Panc1 (cell line): ENCODE data around the gene TTLL11. TPM values are rescaled to one million over a fixed set of nuclear protein-coding genes. Genes with fewer than 3 reads are reported as not detected.

Experiments used
- ATAC-seq: fragments of 200-7000 bp; cut with Tn5 transposase; 2 replicates; pipeline ENCODE4 v1.9.1; 2020; ENCODE audit warnings: mild to moderate bottlenecking, moderate library complexity
- BruUV-seq: library from RNA; stranded (reverse); fragments of 400-500 nt; replicated peaks from 2 replicates; lab custom pipeline; 2021; lab: Mats Ljungman, UMichigan
- CTCF ChIA-PET: fragments of 300-600 bp; sonication (Branson Sonifier 250); formaldehyde crosslinking; loops from one replicate; lab custom pipeline; 2022; ENCODE audit warnings: antibody characterized with exemption; lab: Charles Lee
- POLR2A ChIA-PET: fragments of 300-600 bp; sonication (Branson Sonifier 250); formaldehyde crosslinking; loops from one replicate; lab custom pipeline; 2022; ENCODE audit warnings: antibody characterized with exemption; lab: Charles Lee
- DNase-seq: peaks from one replicate; pipeline ENCODE4 v3.0.0-alpha.2; 2010; ENCODE audit warnings: low read depth, low spot score
- H3K27ac ChIP-seq: 2 replicates; pipeline ENCODE4 v1.5.1; 2011; ENCODE audit warnings: mild to moderate bottlenecking, low read length, inconsistent platforms
- H3K27me3 ChIP-seq: fragments of 200-500 bp; sonication (Bioruptor generic); 2 replicates; pipeline ENCODE4 v1.6.0; 2014; ENCODE audit warnings: low read length, inconsistent platforms; ENCODE audit not compliant: control insufficient read depth, insufficient read depth
- H3K36me3 ChIP-seq: fragments of 200-500 bp; sonication (Bioruptor generic); 2 replicates; pipeline ENCODE4 v1.5.1; 2014; ENCODE audit warnings: inconsistent platforms, mild to moderate bottlenecking, low read length, moderate library complexity; ENCODE audit not compliant: control insufficient read depth, insufficient read depth
- H3K4me1 ChIP-seq: 2 replicates; pipeline ENCODE4 v1.5.1; 2011; ENCODE audit warnings: inconsistent platforms, mild to moderate bottlenecking, low read length, moderate library complexity; ENCODE audit not compliant: control insufficient read depth, insufficient read depth
- H3K4me3 ChIP-seq, 2 experiments: 2 replicates each; pipeline ENCODE4 v1.5.1; 2011 to 2012; ENCODE audit warnings: low read depth in 2 of 2, low read length in 2 of 2, mild to moderate bottlenecking in 2 of 2, inconsistent platforms in 1 of 2, moderate library complexity in 1 of 2
- H3K9me3 ChIP-seq: fragments of 200-500 bp; sonication (Bioruptor generic); 2 replicates; pipeline ENCODE4 v1.5.1; 2014; ENCODE audit warnings: low read depth, mild to moderate bottlenecking, inconsistent platforms, low read length, moderate library complexity; ENCODE audit not compliant: control insufficient read depth, insufficient read depth
- POLR2AphosphoS5 ChIP-seq: IDR thresholded peaks from 2 replicates; pipeline ENCODE4 v1.6.1; 2012; ENCODE audit warnings: mild to moderate bottlenecking, low read depth, low read length, moderate library complexity
- SIN3A ChIP-seq: IDR thresholded peaks from 2 replicates; pipeline ENCODE4 v1.6.1; 2012; ENCODE audit warnings: low read depth, mild to moderate bottlenecking, low read length, moderate library complexity, borderline replicate concordance; ENCODE audit not compliant: insufficient read depth
- TCF7L2 ChIP-seq: IDR thresholded peaks from 2 replicates; pipeline ENCODE4 v1.6.1; 2011; ENCODE audit warnings: mild to moderate bottlenecking, low read depth, low read length, inconsistent platforms
- in situ Hi-C: cut with HindIII; loops from 2 replicates; pipeline ENCODE4 v1.10.0; 2016; ENCODE audit warnings: low sequenced_read_pairs, low pct_unique_long_range_greater_than_20kb
- intact Hi-C: fragments of 100-400 bp; cut with micrococcal nuclease; formaldehyde crosslinking; loops from one replicate; pipeline ENCODE4 v1.10.0; 2022; ENCODE audit not compliant: unreplicated experiment
- total RNA-seq: library from RNA; stranded (reverse); gene quantifications from one replicate; pipeline ENCODE4 v1.2.1, GENCODE V29; 2021; ENCODE audit not compliant: unreplicated experiment
- TF ChIP-seq, protein P1 (sequence below), 2 experiments: IDR thresholded peaks; 2 replicates each; pipeline ENCODE4 v1.6.1; 2011 to 2012; ENCODE audit warnings: low read depth in 2 of 2, control low read depth in 1 of 2, low read length in 1 of 2, mild to moderate bottlenecking in 1 of 2, moderate library complexity in 1 of 2; ENCODE audit not compliant: insufficient read depth in 1 of 2
- TF ChIP-seq, protein P2 (sequence below): fragments of 450-650 bp; IDR thresholded peaks from 2 replicates; pipeline ENCODE4 v1.5.1; 2017; ENCODE audit warnings: mild to moderate bottlenecking

Gene TTLL11
- total RNA-seq, 1 experiment from 2014 or later, result 1.1 TPM

DNA sequence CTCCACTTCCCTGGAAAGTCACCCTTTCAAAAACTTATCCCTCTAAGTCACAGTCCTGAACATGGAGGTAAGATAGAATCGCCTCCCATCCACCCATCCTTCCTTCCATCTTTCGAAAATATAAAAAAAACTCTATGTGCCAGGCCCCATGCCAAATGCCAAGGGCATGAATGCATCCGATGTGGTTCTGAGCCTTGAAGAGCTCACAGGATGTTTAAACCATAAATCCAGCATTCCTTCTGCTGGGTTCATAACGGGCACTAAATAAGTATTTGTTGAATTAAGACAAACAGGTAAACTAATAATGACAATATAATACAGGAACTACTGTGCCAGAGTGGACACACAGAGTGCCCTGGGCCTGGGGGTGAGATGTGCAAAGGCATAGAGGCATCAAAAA lies 147.3 kb downstream of the TTLL11 start:
- CTCF ChIA-PET, result no interaction called here

DNA sequence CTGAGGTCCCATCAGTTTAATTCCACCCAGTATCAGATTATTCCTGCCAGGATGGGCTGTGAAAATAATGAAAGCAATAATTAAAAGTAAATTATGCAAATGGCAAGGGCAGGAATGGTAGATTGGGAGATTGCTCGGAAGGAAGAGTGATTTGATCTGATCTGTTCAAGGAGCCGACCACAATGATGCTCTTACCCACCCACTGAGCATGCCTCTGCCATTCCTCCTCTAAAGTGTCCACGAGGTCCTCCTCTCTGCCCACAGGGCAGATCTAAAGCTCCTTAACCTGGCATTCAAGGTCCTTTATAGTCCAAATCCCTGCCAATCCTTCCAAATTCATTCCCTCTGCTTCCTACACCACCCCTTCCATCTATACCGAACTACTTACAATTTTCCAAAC lies 147.8 kb downstream of the TTLL11 start:
- DNase-seq, result no peak
- ATAC-seq, result no peak
- H3K36me3 ChIP-seq, result no peaks in the 10 kb centered on the region
- TF ChIP-seq, protein P1, sequence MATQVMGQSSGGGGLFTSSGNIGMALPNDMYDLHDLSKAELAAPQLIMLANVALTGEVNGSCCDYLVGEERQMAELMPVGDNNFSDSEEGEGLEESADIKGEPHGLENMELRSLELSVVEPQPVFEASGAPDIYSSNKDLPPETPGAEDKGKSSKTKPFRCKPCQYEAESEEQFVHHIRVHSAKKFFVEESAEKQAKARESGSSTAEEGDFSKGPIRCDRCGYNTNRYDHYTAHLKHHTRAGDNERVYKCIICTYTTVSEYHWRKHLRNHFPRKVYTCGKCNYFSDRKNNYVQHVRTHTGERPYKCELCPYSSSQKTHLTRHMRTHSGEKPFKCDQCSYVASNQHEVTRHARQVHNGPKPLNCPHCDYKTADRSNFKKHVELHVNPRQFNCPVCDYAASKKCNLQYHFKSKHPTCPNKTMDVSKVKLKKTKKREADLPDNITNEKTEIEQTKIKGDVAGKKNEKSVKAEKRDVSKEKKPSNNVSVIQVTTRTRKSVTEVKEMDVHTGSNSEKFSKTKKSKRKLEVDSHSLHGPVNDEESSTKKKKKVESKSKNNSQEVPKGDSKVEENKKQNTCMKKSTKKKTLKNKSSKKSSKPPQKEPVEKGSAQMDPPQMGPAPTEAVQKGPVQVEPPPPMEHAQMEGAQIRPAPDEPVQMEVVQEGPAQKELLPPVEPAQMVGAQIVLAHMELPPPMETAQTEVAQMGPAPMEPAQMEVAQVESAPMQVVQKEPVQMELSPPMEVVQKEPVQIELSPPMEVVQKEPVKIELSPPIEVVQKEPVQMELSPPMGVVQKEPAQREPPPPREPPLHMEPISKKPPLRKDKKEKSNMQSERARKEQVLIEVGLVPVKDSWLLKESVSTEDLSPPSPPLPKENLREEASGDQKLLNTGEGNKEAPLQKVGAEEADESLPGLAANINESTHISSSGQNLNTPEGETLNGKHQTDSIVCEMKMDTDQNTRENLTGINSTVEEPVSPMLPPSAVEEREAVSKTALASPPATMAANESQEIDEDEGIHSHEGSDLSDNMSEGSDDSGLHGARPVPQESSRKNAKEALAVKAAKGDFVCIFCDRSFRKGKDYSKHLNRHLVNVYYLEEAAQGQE (IDR thresholded peaks at IDR 0.05; ENCODE audit: insufficient read depth in 1 of 2, low read depth in 2 of 2, low read length in 1 of 2), result no peak
- no peak for TF ChIP-seq SIN3A
- TF ChIP-seq TCF7L2, result no peak
- TF ChIP-seq, protein P2, sequence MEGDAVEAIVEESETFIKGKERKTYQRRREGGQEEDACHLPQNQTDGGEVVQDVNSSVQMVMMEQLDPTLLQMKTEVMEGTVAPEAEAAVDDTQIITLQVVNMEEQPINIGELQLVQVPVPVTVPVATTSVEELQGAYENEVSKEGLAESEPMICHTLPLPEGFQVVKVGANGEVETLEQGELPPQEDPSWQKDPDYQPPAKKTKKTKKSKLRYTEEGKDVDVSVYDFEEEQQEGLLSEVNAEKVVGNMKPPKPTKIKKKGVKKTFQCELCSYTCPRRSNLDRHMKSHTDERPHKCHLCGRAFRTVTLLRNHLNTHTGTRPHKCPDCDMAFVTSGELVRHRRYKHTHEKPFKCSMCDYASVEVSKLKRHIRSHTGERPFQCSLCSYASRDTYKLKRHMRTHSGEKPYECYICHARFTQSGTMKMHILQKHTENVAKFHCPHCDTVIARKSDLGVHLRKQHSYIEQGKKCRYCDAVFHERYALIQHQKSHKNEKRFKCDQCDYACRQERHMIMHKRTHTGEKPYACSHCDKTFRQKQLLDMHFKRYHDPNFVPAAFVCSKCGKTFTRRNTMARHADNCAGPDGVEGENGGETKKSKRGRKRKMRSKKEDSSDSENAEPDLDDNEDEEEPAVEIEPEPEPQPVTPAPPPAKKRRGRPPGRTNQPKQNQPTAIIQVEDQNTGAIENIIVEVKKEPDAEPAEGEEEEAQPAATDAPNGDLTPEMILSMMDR, result no peak
- no peak for TF ChIP-seq POLR2AphosphoS5
- H3K27me3 ChIP-seq, result no peaks in the 10 kb centered on the region
- in situ Hi-C loops (no loop called here), intact Hi-C loops (no loop called here)
- H3K4me3 ChIP-seq, result no peak overlapping the region
- ChIA-PET CTCF (no interaction called here), POLR2A (no interaction called here)
- no peak overlapping the region for H3K27ac ChIP-seq
- no peaks in the 10 kb centered on the region for H3K9me3 ChIP-seq
- BruUV-seq, result no TSS peak
- no peaks in the 10 kb centered on the region for H3K4me1 ChIP-seq

More for the DNA sequence above, 147.3 kb downstream of the TTLL11 start:
- Histone ChIP-seq H3K27ac (no peak overlapping the region), H3K36me3 (no peaks in the 10 kb centered on the region), H3K27me3 (no peaks in the 10 kb centered on the region), H3K4me3 (no peak overlapping the region), H3K4me1 (no peaks in the 10 kb centered on the region), H3K9me3 (no peaks in the 10 kb centered on the region)
- DNase-seq (no peak), ATAC-seq (no peak)
- in situ Hi-C loops, result no loop called here
- BruUV-seq, result no TSS peak
- TF ChIP-seq, protein P1 (IDR thresholded peaks at IDR 0.05; ENCODE audit: insufficient read depth in 1 of 2, low read depth in 2 of 2, low read length in 1 of 2), result no peak
- TF ChIP-seq POLR2AphosphoS5 (no peak), SIN3A (no peak), TCF7L2 (no peak)
- TF ChIP-seq, protein P2, result no peak
- POLR2A ChIA-PET, result no interaction called here
- intact Hi-C loops, result no loop called here
